Endothelial cell of umbilical vein (primary cell): ENCODE results near the gene RTN3. TPM values are rescaled to one million over a fixed set of nuclear protein-coding genes. Genes with fewer than 3 reads are reported as not detected.

ENCODE experiments used
- BruUV-seq: library from RNA; stranded (reverse); fragments of 400-500 nt; replicated peaks from 2 replicates; lab custom pipeline; 2021; lab: Mats Ljungman, UMichigan
- CTCF ChIA-PET: fragments of 300-600, 350-600 bp; sonication (Branson Sonifier 250); formaldehyde crosslinking; loops from one replicate; lab custom pipeline; 2021; ENCODE audit warnings: antibody characterized with exemption, inconsistent platforms; lab: Charles Lee
- POLR2A ChIA-PET: fragments of 300-600, 350-600 bp; sonication (Branson Sonifier 250); formaldehyde crosslinking; loops from one replicate; lab custom pipeline; 2021; ENCODE audit warnings: antibody characterized with exemption, inconsistent platforms; lab: Charles Lee
- DNase-seq: peaks from one replicate; pipeline ENCODE4 v3.0.0-alpha.2; 2011; ENCODE audit warnings: low read depth, low spot score
- FAIRE-seq: peaks from 2 replicates; lab custom pipeline; 2011; peaks lifted over from hg19 to GRCh38; lab: Jason Lieb, UNC
- H2AFZ ChIP-seq: 2 replicates; pipeline ENCODE4 v1.6.0; 2012; ENCODE audit warnings: low read depth, low read length, control low read depth, inconsistent platforms
- H3K27ac ChIP-seq: 2 replicates; pipeline ENCODE4 v1.5.1; 2011; ENCODE audit warnings: low read depth, mild to moderate bottlenecking, control low read depth, low read length, moderate library complexity; ENCODE audit not compliant: insufficient read depth
- H3K27me3 ChIP-seq, 2 experiments: 2 replicates each; pipeline versions ENCODE4 v1.6.0 to v1.6.1; 2011; ENCODE audit warnings: low read length in 2 of 2, mixed read lengths in 1 of 2; ENCODE audit not compliant: control insufficient read depth in 2 of 2, insufficient read depth in 2 of 2
- H3K36me3 ChIP-seq, 2 experiments: 2 replicates in 1 of 2; 3 replicates in 1 of 2; pipeline ENCODE4 v1.5.1; 2011; ENCODE audit warnings: low read length in 2 of 2, mild to moderate bottlenecking in 1 of 2, moderate library complexity in 1 of 2; ENCODE audit not compliant: control insufficient read depth in 2 of 2, insufficient read depth in 2 of 2; ENCODE audit errors: extremely low read depth in 1 of 2
- H3K4me1 ChIP-seq: 3 replicates; pipeline ENCODE4 v1.5.1; 2011; ENCODE audit warnings: mild to moderate bottlenecking, low read length; ENCODE audit not compliant: control insufficient read depth, insufficient read depth; ENCODE audit errors: extremely low read depth
- H3K4me2 ChIP-seq: 2 replicates; pipeline ENCODE4 v1.6.1; 2011; ENCODE audit warnings: low read length, control low read depth, mixed read lengths; ENCODE audit not compliant: insufficient read depth
- H3K4me3 ChIP-seq, 3 experiments: fragments of 200-600 bp in 1 of 3; sonication (generic), shearing (Covaris generic) in 1 of 3; replicated peaks in 1 of 3; 2 replicates each; pipeline ENCODE4 v1.5.1; 2011 to 2016; ENCODE audit warnings: control low read depth in 3 of 3, low read length in 3 of 3, mild to moderate bottlenecking in 2 of 3, inconsistent platforms in 1 of 3, low read depth in 1 of 3, moderate library complexity in 1 of 3; ENCODE audit not compliant: insufficient read depth in 1 of 3
- H3K79me2 ChIP-seq: 2 replicates; pipeline ENCODE4 v1.6.0; 2012; ENCODE audit warnings: low read length, inconsistent platforms; ENCODE audit not compliant: control insufficient read depth, insufficient read depth
- H3K9ac ChIP-seq: replicated peaks from 2 replicates; pipeline ENCODE3; 2011; ENCODE audit warnings: low read length, control low read depth; ENCODE audit not compliant: insufficient read depth; ENCODE audit errors: extremely low read depth
- H3K9me1 ChIP-seq: replicated peaks from 3 replicates; pipeline ENCODE4 v1.6.0; 2011; ENCODE audit warnings: mild to moderate bottlenecking, low read length; ENCODE audit not compliant: control insufficient read depth, insufficient read depth; ENCODE audit errors: extremely low read depth
- H3K9me3 ChIP-seq: replicated peaks from 2 replicates; pipeline ENCODE4 v1.5.1; 2012; ENCODE audit warnings: low read length, inconsistent platforms; ENCODE audit not compliant: control insufficient read depth, insufficient read depth
- H4K20me1 ChIP-seq: replicated peaks from 2 replicates; pipeline ENCODE3; 2011; ENCODE audit warnings: mild to moderate bottlenecking, low read length; ENCODE audit not compliant: control insufficient read depth, insufficient read depth; ENCODE audit errors: extremely low read depth
- EZH2 ChIP-seq: IDR thresholded peaks from 2 replicates; pipeline ENCODE4 v1.6.1; 2012; ENCODE audit warnings: borderline replicate concordance, low read depth, mild to moderate bottlenecking, moderate library complexity, low read length, inconsistent platforms; ENCODE audit not compliant: severe bottlenecking
- FOS ChIP-seq: IDR thresholded peaks from 2 replicates; pipeline ENCODE4 v1.6.1; 2011; ENCODE audit warnings: mild to moderate bottlenecking, low read length, moderate library complexity, borderline replicate concordance; ENCODE audit not compliant: insufficient read depth
- GATA2 ChIP-seq: IDR thresholded peaks from 2 replicates; pipeline ENCODE4 v1.7.0; 2011; ENCODE audit warnings: low read depth, mild to moderate bottlenecking, moderate library complexity, mixed read lengths, low read length; ENCODE audit not compliant: insufficient read length, insufficient read depth
- JUN ChIP-seq: IDR thresholded peaks from 2 replicates; pipeline ENCODE4 v1.6.1; 2011; ENCODE audit warnings: borderline replicate concordance, low read depth; ENCODE audit not compliant: insufficient read length, insufficient read depth
- MYC ChIP-seq: IDR thresholded peaks from one replicate; pipeline ENCODE4 v1.6.1; 2011; ENCODE audit warnings: mild to moderate bottlenecking, low read depth, low read length
- POLR2A ChIP-seq: IDR thresholded peaks from 2 replicates; pipeline ENCODE4 v1.6.1; 2012; ENCODE audit warnings: low read depth, mild to moderate bottlenecking, control low read depth, low read length
- POLR2AphosphoS5 ChIP-seq: IDR thresholded peaks from 2 replicates; pipeline ENCODE4 v1.6.1; 2012; ENCODE audit warnings: low read depth, mild to moderate bottlenecking, control low read depth, low read length, moderate library complexity; ENCODE audit not compliant: insufficient read depth
- dilution Hi-C: fragments of 300-500 bp; cut with MboI; formaldehyde crosslinking; loops from one replicate; pipeline ENCODE4 v1.15.0; 2019; ENCODE audit warnings: low sequenced_read_pairs; ENCODE audit not compliant: extremely low pct_ligation_motif_present
- intact Hi-C: fragments of 100-400 bp; cut with micrococcal nuclease; formaldehyde crosslinking; loops from one replicate; pipeline ENCODE4 v1.10.0; 2022
- polyA plus RNA-seq, 4 experiments: library from polyadenylated mRNA; depleted of rRNA in 3 of 4; stranded (reverse) in 3 of 4; unstranded in 1 of 4; fragments of >200 nt; gene quantifications; 2 replicates each; pipeline versions ENCODE4 v1.2.1 to v1.2.3, GENCODE V29; 2011 to 2012; ENCODE audit warnings: missing spikeins in 1 of 4
- total RNA-seq: library from RNA; stranded (reverse); gene quantifications from 2 replicates; pipeline ENCODE4 v1.2.3, GENCODE V29; 2021
- TF ChIP-seq, protein P1 (sequence below), 2 donors: IDR thresholded peaks; 1 replicate in 1 of 2; 2 replicates in 1 of 2; pipeline ENCODE4 v1.5.1; 2011; ENCODE audit warnings: low read length in 2 of 2, mild to moderate bottlenecking in 2 of 2, moderate library complexity in 2 of 2, control low read depth in 1 of 2, inconsistent platforms in 1 of 2, low read depth in 1 of 2; ENCODE audit not compliant: insufficient read depth in 1 of 2; ENCODE audit errors: extremely low read depth in 1 of 2
- TF ChIP-seq, protein P2 (sequence below): IDR thresholded peaks from 2 replicates; pipeline ENCODE4 v1.6.1; 2011; ENCODE audit not compliant: insufficient read depth, insufficient read length

The RTN3 gene
- total and polyA plus RNA-seq, 2 donors (not counting 3 experiments of a cell fraction or from before 2014, with no cell fraction given): 90.6 to 112 TPM

- Histone ChIP-seq H3K9ac (no peak overlapping the region), H3K79me2 (no peaks in the 10 kb centered on the region), H4K20me1 (no peaks in the 10 kb centered on the region), H3K4me2 (no peak overlapping the region), H3K9me1 (no peaks in the 10 kb centered on the region), H3K4me3 (no peak overlapping the region), H3K27ac (no peak overlapping the region), H3K27me3 (no peaks in the 10 kb centered on the region), H3K4me1 (peaks cover 4% of the 10 kb centered on the region), H2AFZ (no peak overlapping the region), H3K36me3 (no peaks in the 10 kb centered on the region), H3K9me3 (no peaks in the 10 kb centered on the region)
- dilution Hi-C loops: no loop called here
- BruUV-seq: no TSS peak
- ChIA-PET POLR2A (no interaction called here), CTCF (interaction anchor here (0.7 to 1.6 kb wide), 4 partner anchors 12 to 75 kb away, joined by 3 read pairs; no protein-coding TSS in a partner anchor)
- DNase-seq (no peak), FAIRE-seq (no peak)
- TF ChIP-seq, protein P1, sequence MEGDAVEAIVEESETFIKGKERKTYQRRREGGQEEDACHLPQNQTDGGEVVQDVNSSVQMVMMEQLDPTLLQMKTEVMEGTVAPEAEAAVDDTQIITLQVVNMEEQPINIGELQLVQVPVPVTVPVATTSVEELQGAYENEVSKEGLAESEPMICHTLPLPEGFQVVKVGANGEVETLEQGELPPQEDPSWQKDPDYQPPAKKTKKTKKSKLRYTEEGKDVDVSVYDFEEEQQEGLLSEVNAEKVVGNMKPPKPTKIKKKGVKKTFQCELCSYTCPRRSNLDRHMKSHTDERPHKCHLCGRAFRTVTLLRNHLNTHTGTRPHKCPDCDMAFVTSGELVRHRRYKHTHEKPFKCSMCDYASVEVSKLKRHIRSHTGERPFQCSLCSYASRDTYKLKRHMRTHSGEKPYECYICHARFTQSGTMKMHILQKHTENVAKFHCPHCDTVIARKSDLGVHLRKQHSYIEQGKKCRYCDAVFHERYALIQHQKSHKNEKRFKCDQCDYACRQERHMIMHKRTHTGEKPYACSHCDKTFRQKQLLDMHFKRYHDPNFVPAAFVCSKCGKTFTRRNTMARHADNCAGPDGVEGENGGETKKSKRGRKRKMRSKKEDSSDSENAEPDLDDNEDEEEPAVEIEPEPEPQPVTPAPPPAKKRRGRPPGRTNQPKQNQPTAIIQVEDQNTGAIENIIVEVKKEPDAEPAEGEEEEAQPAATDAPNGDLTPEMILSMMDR (IDR thresholded peaks at IDR 0.05; ENCODE audit: extremely low read depth in 1 of 2, insufficient read depth in 1 of 2, low read depth in 1 of 2, low read length in 2 of 2): no peak
- TF ChIP-seq, protein P2, sequence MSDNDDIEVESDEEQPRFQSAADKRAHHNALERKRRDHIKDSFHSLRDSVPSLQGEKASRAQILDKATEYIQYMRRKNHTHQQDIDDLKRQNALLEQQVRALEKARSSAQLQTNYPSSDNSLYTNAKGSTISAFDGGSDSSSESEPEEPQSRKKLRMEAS: no peak
- TF ChIP-seq GATA2 (no peak), EZH2 (no peak), MYC (no peak), JUN (no peak), FOS (no peak), POLR2A (no peak), POLR2AphosphoS5 (no peak)
- intact Hi-C loops: no loop called here
These were observed 121.5 kb downstream of the RTN3 start for GRCh38 chr11:63802637-63803414.
